SK-N-SH treated with all-trans-retinoic acid at 6 μM for 48 hours (cell line): ENCODE results near the gene PGGHG.

ENCODE experiments used
- ATAC-seq: fragments of 200-7000 bp; cut with Tn5 transposase; 3 replicates; pipeline ENCODE4 v1.9.1; 2020; ENCODE audit warnings: mild to moderate bottlenecking, moderate library complexity
- ARNTL ChIP-seq: fragments of 450-650 bp; formaldehyde crosslinking; IDR thresholded peaks from 2 replicates; pipeline ENCODE4 v1.5.0; 2020; ENCODE audit warnings: low read depth, mild to moderate bottlenecking, moderate library complexity, borderline replicate concordance
- BACH2 ChIP-seq: fragments of 250-450 bp; sonication (Bioruptor Pico); IDR thresholded peaks from 2 replicates; pipeline ENCODE4 v1.9.0; 2021; ENCODE audit warnings: mild to moderate bottlenecking, borderline replicate concordance
- CSDC2 ChIP-seq: fragments of 250-450 bp; sonication (Bioruptor Pico); IDR thresholded peaks from 2 replicates; pipeline ENCODE4 v1.5.0; 2020; ENCODE audit warnings: mild to moderate bottlenecking, moderate library complexity
- ESRRG ChIP-seq: fragments of 250-450 bp; sonication (Bioruptor Pico); IDR thresholded peaks from 2 replicates; pipeline ENCODE4 v1.6.1; 2021; ENCODE audit warnings: mild to moderate bottlenecking
- GLIS3 ChIP-seq: fragments of 250-450 bp; sonication (Bioruptor Pico); IDR thresholded peaks from 2 replicates; pipeline ENCODE4 v1.5.0; 2020; ENCODE audit warnings: mild to moderate bottlenecking, moderate library complexity
- ISL1 ChIP-seq: fragments of 250-450 bp; sonication (Bioruptor Pico); IDR thresholded peaks from 2 replicates; pipeline ENCODE4 v2.1.2; 2022; ENCODE audit warnings: mild to moderate bottlenecking, moderate library complexity
- OSR1 ChIP-seq: fragments of 250-450 bp; sonication (Bioruptor Pico); IDR thresholded peaks from 2 replicates; pipeline ENCODE4 v1.8.0; 2022; ENCODE audit warnings: moderate library complexity, mild to moderate bottlenecking, inconsistent platforms
- PATZ1 ChIP-seq: fragments of 250-450 bp; sonication (Bioruptor Pico); IDR thresholded peaks from 2 replicates; pipeline ENCODE4 v1.8.0; 2020; ENCODE audit warnings: mild to moderate bottlenecking, moderate library complexity, borderline replicate concordance
- PPARA ChIP-seq: fragments of 250-450 bp; sonication (Bioruptor Pico); IDR thresholded peaks from 2 replicates; pipeline ENCODE4 v1.5.0; 2020; ENCODE audit warnings: mild to moderate bottlenecking, borderline replicate concordance
- RARB ChIP-seq: fragments of 250-450 bp; sonication (Bioruptor Pico); IDR thresholded peaks from 2 replicates; pipeline ENCODE4 v1.8.0; 2021; ENCODE audit warnings: mild to moderate bottlenecking, moderate library complexity
- SNAI2 ChIP-seq: fragments of 250-450 bp; sonication (Bioruptor Pico); IDR thresholded peaks from 2 replicates; pipeline ENCODE4 v1.5.0; 2020; ENCODE audit warnings: mild to moderate bottlenecking, moderate library complexity
- TCF4 ChIP-seq: fragments of 250-450 bp; sonication (Bioruptor Pico); IDR thresholded peaks from 2 replicates; pipeline ENCODE4 v1.8.0; 2021; ENCODE audit warnings: mild to moderate bottlenecking, moderate library complexity, borderline replicate concordance
- TOX ChIP-seq: fragments of 250-450 bp; sonication (Bioruptor Pico); IDR thresholded peaks from 2 replicates; pipeline ENCODE4 v1.8.0; 2021; ENCODE audit warnings: mild to moderate bottlenecking, moderate library complexity, borderline replicate concordance
- TSHZ2 ChIP-seq: fragments of 250-450 bp; sonication (Bioruptor Pico); IDR thresholded peaks from 2 replicates; pipeline ENCODE4 v1.5.0; 2020; ENCODE audit warnings: mild to moderate bottlenecking, moderate library complexity
- ZC3H10 ChIP-seq: fragments of 250-450 bp; sonication (Bioruptor Pico); IDR thresholded peaks from 2 replicates; pipeline ENCODE4 v1.5.1; 2021; ENCODE audit warnings: mild to moderate bottlenecking, moderate library complexity
- ZFP3 ChIP-seq: fragments of 250-450 bp; sonication (Bioruptor Pico); IDR thresholded peaks from 2 replicates; pipeline ENCODE4 v1.5.0; 2020; ENCODE audit warnings: mild to moderate bottlenecking, moderate library complexity
- ZFP30 ChIP-seq: fragments of 450-650 bp; formaldehyde crosslinking; IDR thresholded peaks from 2 replicates; pipeline ENCODE4 v1.5.0; 2022; ENCODE audit warnings: mild to moderate bottlenecking, moderate library complexity
- ZNF565 ChIP-seq: fragments of 450-650 bp; formaldehyde crosslinking; conservative IDR thresholded peaks from 2 replicates; pipeline ENCODE4 v1.5.0; 2020; ENCODE audit warnings: low read depth, mild to moderate bottlenecking, moderate library complexity
- ZNF70 ChIP-seq: fragments of 450-650 bp; formaldehyde crosslinking; IDR thresholded peaks from 2 replicates; pipeline ENCODE4 v1.5.0; 2020; ENCODE audit warnings: mild to moderate bottlenecking, moderate library complexity
- ZNF8 ChIP-seq: fragments of 450-650 bp; formaldehyde crosslinking; IDR thresholded peaks from 2 replicates; pipeline ENCODE4 v1.5.0; 2020; ENCODE audit warnings: mild to moderate bottlenecking, moderate library complexity
- TF ChIP-seq, protein P1 (sequence below): fragments of 250-450 bp; sonication (Bioruptor Pico); IDR thresholded peaks from 2 replicates; pipeline ENCODE4 v1.5.1; 2021; ENCODE audit warnings: mild to moderate bottlenecking, moderate library complexity
- TF ChIP-seq, protein P2 (sequence below): fragments of 250-450 bp; sonication (Bioruptor Pico); IDR thresholded peaks from 2 replicates; pipeline ENCODE4 v1.5.1; 2020; ENCODE audit warnings: low read depth, mild to moderate bottlenecking, moderate library complexity

The PGGHG gene

GRCh38 chr11:292211-293121, 3.5 kb downstream of the PGGHG start:
- TF ChIP-seq ZFP3 (CRISPR knock-in tag) = no peak
- no peak for TF ChIP-seq TCF4 (CRISPR knock-in tag)
- TF ChIP-seq ARNTL (CRISPR knock-in tag) = no peak
- TF ChIP-seq ZC3H10 (CRISPR knock-in tag) = no peak
- TF ChIP-seq PPARA (CRISPR knock-in tag) = no peak
- TF ChIP-seq ZNF565 (CRISPR knock-in tag) = no peak
- TF ChIP-seq SNAI2 (CRISPR knock-in tag) = no peak
- TF ChIP-seq RARB = no peak
- TF ChIP-seq, protein P1, sequence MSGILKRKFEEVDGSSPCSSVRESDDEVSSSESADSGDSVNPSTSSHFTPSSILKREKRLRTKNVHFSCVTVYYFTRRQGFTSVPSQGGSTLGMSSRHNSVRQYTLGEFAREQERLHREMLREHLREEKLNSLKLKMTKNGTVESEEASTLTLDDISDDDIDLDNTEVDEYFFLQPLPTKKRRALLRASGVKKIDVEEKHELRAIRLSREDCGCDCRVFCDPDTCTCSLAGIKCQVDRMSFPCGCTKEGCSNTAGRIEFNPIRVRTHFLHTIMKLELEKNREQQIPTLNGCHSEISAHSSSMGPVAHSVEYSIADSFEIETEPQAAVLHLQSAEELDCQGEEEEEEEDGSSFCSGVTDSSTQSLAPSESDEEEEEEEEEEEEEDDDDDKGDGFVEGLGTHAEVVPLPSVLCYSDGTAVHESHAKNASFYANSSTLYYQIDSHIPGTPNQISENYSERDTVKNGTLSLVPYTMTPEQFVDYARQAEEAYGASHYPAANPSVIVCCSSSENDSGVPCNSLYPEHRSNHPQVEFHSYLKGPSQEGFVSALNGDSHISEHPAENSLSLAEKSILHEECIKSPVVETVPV (CRISPR knock-in tag) = no peak
- TF ChIP-seq ZFP30 = no peak
- no peak for ATAC-seq

DNA sequence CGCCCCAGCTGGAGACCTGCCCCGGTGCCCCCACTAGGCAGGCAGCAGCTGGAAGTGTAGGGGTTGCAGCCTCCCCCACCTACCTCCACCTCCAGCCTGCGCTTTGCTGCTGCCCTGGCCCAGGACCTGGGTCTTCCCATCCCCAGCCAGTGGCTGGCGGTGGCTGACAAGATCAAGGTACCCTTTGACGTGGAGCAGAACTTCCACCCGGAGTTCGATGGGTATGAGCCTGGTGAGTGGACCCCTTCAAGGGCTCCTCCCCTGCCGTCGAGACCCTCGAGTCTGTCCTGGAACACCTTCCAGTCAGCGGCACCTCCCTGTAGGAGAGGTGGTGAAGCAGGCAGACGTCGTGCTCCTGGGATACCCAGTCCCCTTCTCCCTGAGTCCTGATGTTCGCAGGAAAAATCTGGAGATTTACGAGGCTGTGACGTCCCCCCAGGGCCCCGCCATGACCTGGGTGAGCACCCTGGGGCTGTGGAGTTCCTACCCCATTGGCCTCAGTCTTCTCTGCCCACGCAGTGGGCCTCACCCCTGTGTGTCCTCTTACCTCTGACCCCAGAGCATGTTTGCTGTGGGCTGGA, 4.4 kb downstream of the PGGHG start:
- ATAC-seq = no peak
- TF ChIP-seq OSR1 (no peak), PPARA (CRISPR knock-in tag) (no peak), ZFP30 (no peak), BACH2 (CRISPR knock-in tag) (no peak), ESRRG (CRISPR knock-in tag) (no peak), GLIS3 (no peak), ZFP3 (CRISPR knock-in tag) (no peak), ISL1 (no peak)

- TF ChIP-seq CSDC2 (CRISPR knock-in tag) (no peak), ZC3H10 (CRISPR knock-in tag) (no peak), ISL1 (no peak), ZNF8 (CRISPR knock-in tag) (no peak), ZFP3 (CRISPR knock-in tag) (no peak), BACH2 (CRISPR knock-in tag) (no peak), RARB (no peak), ARNTL (CRISPR knock-in tag) (no peak), PATZ1 (CRISPR knock-in tag) (no peak), TOX (CRISPR knock-in tag) (no peak), TCF4 (CRISPR knock-in tag) (no peak), SNAI2 (CRISPR knock-in tag) (no peak), ZFP30 (no peak), TSHZ2 (CRISPR knock-in tag) (no peak), ZNF565 (CRISPR knock-in tag) (no peak), ZNF70 (CRISPR knock-in tag) (no peak)
- TF ChIP-seq, protein P2, sequence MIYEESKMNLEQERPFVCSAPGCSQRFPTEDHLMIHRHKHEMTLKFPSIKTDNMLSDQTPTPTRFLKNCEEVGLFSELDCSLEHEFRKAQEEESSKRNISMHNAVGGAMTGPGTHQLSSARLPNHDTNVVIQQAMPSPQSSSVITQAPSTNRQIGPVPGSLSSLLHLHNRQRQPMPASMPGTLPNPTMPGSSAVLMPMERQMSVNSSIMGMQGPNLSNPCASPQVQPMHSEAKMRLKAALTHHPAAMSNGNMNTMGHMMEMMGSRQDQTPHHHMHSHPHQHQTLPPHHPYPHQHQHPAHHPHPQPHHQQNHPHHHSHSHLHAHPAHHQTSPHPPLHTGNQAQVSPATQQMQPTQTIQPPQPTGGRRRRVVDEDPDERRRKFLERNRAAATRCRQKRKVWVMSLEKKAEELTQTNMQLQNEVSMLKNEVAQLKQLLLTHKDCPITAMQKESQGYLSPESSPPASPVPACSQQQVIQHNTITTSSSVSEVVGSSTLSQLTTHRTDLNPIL (CRISPR knock-in tag) = no peak
- TF ChIP-seq, protein P1 (CRISPR knock-in tag) = no peak
- ATAC-seq = no peak
Measured at GRCh38 chr11:293852-294661, 5.1 kb downstream of the PGGHG start.
